ENCODE measurements around the gene SLC22A16.

- TF ChIP-seq CTCF (optimal IDR thresholded peaks at IDR 0.05 in 1 of 3, IDR thresholded peaks at IDR 0.05 in 1 of 3, conservative IDR thresholded peaks at IDR 0.05 in 1 of 3; ENCODE audit: extremely low read depth in 1 of 3, insufficient read depth in 2 of 3, low read length in 3 of 3) = no peak
- TF ChIP-seq EZH2 (IDR thresholded peaks at IDR 0.05; ENCODE audit: low read length) = no peak
These were observed 6.5 kb upstream of the SLC22A16 start for GRCh38 chr6:110482774-110483400.
